ELF-1 (cell line): Measurements from ENCODE around the gene AKT1S1.
A peak's percentile ranks its signal among the peaks of the same experiment; 100 is the strongest.

Experiments
- DNase-seq: peaks from one replicate; pipeline ENCODE4 v3.0.0-alpha.2; 2016; ENCODE audit warnings: low read depth, low spot score

Gene AKT1S1

DNA sequence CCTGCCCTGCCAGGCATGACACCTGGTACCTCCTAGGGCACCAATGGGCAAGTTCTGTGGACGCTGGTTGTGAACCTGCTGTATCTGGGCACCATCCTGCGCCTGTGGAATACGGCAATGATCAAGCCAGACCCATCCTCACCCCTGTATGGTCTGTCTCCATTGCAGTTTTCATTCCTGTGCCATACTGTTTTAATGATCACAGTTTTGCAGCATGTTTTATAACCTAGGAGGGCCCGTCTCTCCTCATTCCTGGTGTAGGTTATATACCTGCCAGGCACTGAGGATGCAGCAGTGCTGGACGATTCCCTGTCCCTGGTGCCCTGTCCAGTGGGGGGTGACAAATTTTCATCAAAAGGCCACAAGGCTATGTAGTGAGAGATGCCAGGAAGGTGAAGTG is 5.9 kb upstream of the AKT1S1 start:
- DNase-seq: no peak

DNA sequence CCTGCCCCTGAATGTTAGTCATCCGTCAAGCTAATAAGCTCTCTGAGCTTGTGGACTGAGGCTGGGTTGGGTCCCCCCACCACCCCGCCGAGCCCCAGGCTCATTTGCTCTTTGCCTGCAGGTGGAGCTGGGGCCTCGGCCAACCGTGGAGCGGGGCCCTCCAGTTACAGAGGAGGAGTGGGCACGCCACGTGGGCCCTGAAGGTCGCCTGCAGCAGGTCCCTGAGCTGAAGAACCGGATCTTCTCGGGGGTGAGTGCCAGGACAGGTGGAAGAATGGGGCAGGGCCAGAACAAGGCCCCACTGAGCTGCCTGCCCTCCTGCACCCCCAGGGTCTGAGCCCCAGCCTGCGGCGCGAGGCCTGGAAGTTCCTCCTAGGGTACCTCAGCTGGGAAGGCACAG is 5.5 kb upstream of the AKT1S1 start:
- no peak for DNase-seq

DNA sequence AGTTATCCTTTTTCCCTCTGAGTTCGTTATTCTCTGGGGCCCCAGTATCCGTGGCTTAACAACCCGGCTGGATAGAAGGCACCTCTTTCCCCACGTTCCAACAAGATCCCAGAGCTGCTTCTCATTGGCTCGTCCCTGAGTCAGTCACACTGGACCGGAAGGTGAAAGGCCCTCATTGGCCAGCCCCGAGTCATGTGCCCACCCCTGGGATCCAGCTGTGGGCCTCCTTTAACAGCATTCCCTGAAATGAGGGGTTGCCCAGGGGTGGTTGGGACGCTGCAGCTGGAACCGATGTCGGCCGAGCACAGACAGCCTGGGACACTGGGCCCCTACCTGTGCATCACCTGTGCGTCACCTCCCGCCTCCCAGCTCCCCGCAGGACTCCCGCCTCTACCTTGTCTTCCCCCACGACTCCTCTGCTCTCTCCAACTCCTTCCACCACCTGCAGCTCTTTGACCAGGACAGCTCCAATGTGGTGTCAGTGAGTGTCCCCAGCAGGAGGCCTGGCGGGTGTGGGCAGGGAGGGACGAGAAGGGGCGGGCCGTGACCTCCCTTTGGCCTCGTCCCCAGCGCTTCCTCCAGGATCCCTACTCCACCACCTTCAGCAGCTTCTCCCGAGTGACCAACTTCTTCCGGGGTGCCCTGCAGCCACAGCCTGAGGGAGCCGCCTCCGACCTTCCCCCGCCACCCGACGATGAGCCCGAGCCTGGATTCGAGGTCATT is 4.7 kb upstream of the AKT1S1 start:
- peak; percentile 62 for DNase-seq

DNA sequence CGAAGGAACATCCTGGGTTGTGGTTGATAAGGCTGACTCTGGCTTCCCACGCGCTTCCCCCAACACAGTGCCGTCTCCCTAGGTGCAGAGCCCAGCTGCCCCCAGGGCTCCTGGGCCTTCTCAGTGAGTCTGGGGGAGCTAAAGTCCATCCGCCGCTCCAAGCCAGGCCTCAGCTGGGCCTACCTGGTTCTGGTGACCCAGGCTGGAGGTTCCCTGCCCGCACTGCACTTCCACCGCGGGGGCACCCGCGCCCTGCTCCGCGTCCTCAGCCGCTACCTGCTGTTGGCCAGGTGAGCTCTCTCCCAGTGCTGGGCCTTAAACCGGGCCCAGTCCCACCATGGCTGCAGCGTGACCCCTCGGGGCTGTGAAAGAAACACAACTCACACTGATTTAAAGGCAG is 4.0 kb upstream of the AKT1S1 start:
- DNase-seq: no peak

DNA sequence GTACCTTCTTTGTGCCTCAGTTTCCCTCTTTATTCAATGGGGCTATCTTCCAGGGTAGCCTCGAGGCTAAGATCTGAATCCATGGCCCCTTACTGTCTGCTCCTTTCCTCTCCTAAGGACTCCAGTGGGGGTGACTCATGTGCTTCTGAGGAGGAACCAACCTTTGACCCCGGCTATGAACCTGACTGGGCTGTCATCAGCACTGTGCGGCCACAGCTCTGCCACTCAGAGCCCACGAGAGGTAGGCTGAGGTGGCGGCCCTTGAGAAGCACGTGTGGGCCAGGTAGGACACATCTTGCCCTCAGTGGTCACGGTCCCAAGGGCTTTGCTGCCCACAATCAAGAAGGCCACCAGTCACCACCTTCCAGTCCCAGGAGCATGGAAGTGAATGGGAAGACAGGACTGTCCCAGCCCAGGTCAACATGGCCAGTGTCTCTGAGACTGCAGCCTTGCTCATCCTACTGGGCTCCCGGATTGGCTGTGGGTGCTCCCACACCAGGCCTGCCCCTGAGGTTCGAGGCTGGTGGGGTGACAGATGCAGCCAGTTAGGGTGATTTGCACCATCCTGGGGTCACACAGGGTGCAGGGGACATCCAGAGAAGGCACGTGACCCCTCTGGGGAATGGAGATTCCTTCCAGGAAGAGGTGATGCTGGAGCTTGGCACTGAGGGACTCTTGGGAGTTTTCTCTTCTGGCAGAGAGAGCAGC is 3.2 kb upstream of the AKT1S1 start:
- no peak for DNase-seq

DNA sequence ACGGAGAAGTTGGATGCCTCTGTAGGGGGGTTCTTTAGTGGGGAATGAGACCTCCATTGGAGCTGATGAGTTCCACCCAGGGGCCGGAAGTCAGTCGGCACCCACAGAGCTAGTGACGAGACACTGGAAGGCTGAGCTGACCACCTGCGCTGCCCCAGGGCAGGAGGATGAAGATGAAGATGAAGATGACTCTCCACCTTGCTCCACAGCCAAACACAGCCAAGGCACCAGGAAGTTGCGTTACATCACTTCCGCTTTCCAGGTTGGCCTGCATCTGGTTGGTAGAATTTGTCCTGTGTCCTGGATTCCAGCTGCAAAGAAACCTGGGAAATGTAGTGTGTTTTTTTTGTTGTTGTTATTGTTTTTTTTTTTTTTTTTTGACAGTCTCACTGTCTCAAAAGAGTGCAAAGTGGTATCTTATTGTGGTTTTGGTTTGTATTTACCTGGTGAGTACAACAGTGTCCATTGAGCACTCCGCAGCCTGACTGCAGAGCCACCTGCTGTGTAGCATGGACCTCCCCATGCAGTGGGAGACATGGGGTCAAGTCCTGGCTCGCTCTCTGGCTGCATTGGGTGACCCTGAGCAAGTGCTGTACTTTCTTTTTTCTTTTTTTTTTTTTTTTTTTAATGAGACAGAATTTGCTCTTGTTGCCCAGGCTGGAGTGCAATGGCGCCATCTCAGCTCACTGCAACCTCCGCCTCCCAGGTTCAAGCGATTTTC is 2.2 kb upstream of the AKT1S1 start:
- DNase-seq: no peak

DNA sequence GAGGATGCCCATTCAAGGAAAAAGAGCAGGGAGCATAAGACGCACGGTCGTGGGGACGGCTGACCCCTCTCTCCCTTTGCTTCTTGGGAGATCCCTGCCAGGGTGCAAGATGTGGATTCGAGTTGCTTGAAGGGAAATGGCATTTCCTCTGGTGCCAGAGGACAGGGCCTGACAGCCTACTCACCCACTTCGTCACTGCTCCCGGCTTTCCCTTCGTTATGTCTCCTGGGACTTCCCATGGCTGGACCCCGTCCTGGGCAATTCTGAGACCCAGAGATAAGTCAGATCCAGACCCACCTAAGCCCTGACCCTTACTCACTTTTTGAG is 1.6 kb upstream of the AKT1S1 start:
- no peak for DNase-seq

DNA sequence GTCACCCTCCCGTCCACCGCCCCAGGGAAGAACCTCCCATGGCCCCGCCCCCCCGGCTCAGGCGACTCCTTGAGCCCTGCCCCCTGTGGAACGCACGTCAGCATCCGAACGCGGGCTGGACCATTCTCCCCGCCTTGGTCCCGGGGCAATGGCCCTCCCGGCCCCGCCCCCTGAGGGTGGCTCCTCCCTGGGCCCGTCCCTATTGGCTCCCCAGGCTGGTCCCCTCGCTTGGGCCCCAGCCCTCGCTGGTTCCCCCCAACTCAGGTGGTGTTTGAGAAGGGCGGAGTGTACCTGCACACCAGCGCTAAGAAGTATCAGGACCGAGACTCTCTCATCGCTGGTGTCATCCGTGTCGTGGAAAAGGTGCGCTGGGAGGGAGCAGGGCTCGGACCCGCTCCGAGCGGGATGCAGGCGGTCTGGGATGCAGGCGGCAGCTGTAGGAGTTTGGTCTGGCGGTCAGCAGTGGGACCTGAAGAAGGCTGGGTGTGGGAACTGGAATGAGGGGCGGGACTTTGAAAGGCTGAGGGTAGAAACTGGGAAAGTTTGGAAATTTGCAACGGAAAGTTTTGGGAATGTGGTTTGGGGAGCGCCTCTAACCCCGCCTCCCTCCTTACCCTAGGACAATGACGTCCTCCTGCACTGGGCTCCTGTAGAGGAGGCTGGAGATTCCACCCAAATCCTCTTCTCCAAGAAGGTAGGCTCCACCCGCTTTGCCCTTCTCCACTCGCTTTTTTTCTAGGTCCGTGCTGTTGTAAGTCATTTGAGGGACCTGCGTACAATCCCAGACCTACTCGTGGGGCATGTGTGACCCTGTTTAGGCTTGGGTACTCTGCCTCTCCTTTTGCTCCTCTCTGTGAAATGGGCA is 956 bp upstream of the AKT1S1 start:
- DNase-seq: peak; percentile 97

DNA sequence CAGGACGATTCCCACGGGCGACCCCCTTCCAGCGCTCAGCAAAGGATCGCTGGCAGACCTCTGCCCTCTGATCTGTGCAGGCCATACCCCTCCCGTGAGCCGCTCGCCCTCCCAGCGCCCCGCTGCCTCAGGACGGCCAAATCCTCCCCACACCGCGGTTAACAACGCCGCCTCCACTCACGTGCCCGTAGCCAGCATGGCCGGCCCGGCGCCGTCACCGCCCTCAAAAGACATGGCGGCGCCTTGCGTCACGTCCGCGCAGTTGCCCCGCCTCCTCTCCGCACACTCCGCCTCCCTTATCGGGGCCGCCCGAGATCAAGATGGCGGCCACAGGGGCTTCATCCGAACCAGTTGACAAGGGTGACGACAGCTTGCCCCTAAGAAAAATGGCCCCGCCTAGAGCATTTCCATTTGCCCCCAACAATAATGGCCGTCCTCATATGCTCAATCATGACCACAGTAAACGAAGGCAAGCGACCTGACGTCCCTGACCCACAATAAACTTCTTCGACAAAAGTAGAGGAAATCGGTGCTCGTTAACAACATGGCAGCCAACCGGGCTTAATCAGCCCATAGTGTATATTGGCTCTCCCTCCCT is 634 bp downstream of the AKT1S1 start:
- DNase-seq: peak; percentile 99

DNA sequence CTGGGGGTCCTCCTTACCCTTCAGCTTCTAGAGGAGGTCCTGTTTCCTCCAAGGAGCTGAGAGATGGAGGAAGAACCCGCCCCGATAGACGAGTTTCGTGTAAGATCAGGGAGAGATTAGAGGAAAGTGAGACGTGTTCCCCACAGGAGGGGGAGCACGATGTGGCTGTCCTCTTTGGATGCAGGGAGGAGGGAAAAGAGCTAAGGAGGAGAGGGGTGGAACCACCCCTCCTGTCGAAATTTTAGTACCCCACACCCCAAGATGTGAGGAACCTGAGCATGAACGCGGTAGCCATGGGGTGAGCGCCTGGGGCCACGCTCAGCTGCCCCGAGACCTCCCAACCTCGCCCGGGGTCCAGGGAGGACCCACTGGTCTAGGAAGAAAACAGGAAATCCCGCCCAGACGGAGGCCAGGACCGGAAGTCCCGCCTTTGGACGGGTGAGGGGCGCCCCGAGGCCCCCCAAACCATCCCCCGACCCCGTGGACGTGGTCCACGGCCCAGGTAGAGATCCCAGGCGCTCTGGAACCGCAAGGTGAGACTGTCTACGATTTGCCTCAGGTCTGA is 1.2 kb downstream of the AKT1S1 start:
- peak; percentile 69 for DNase-seq

DNA sequence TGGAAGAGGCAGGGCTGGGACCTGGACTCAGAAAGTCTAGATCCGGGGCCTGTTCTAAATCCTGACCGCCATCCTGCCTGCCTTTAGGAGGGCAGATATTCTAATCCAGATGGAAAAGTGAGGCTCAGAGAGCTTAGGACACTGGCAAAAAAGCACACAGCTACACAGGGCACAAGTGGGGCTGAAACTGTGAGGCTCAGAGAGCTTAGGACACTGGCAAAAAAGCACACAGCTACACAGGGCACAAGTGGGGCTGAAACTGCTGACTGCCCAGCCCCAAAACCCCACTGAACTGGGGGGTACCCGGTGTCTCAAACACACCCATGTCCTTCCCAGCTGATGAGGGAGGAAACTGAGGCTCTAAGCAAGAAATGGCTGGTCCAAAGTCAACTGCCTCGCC is 2.0 kb downstream of the AKT1S1 start:
- DNase-seq: no peak

DNA sequence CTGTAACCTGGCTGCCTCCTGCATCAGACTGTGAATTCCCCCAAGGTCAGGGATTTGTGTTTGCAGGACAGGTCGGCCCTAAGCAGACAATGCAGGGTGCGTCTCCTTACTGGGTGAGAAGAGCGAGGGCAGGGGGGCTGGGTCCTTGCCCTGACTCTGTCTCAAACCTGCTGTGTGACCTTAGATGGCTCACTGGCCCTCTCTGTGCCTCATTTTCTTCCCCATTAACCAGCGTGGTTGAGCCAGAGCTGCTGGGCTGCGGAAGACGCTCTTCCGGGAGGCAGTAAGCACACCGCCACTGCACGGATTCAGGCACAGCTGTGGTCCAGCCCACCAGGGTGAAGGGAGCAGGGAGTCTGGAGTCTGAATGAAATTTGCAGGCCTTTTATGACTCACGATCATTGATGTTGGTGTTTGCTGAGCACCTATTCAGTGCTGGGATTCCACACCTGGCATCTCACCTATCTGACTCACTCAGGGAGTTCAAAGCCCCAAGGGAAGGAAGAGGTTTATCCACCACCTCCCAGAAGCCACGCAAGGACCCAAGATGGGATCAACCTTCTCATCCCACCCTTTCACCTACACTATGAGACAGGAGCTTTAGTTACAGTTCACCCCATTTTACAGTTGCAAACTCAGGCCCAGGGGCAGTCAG is 2.5 kb downstream of the AKT1S1 start:
- DNase-seq: no peak

DNA sequence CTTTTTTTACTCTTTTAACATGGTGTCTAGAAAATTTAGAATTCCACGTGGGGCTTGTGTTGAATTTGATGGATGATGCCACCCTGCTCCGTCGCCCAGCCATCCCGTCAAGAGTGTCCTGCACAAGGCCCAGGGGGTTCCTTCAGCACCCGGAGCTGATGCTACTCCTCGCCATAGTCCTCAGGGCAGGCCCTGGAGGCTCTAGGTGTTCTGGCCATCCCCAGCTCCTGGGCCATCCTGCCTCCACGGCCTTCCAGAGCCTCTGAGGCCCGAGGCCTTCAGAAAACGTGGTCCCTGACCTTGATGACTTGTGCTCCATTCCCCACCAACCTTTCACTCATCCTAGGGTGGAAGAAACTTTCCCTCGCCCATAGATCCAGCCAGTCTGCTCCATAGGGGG is 3.3 kb downstream of the AKT1S1 start:
- DNase-seq: no peak

DNA sequence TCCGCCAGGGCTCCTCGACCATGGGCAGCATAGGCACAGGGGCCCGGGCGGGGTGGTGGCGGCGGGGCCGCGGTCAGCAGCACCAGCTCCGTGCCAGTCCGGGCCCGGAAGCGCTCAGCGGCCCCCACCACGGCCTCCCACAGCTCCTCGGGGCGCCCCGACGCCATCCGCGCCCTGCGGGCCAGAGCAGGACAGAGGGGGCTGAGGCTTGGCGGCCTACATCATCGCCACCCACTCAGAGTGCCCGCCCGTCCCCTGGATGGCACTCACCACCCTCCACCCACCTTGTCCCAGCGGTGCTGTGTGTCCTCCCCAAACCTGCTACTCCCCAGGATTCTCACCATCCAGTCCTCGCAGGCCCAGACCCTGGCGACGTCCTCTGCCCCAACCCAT is 4.0 kb downstream of the AKT1S1 start:
- no peak for DNase-seq

DNA sequence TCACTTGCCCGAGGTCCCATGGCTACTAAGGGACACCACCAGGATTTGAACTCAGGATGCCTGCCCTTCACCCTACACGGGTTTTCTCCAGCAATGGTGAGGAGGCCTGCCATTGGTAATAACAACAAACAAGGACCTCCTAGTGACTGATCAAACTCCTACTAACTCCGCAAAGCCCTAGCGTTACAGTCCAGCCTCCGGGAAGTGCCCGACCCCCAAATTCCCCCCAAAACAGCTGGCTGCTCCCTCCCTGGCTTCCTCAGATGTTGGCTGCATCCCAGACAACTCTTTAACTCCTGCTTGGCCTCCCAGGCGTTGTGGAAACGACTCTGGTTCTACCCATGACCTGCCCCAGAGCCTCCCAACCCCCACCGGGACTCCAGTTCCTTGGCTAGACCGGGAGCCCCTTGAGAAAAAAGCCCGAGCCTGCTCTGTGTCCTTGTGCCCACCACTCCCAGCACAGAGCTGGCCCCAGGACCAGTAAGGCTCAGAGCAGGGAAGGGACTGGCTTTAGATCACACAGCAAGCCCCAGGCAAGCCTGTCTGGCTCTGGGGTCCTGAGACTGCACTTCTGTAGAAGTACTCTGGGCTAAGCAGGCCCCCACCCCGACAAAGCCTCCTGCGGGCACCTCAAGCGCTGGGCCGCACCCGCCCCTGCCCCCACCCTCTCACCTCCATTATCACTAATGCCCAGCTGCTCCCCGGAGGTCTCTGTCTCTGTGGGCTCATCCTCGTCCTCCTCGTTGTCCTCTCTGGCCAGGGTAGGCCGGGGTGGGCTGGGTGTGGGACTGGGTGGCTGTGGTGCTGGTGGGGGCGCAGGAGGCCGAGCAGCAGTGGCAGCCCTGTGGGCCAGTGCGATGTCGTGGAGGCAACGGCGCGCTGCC is 4.7 kb downstream of the AKT1S1 start:
- no peak for DNase-seq

DNA sequence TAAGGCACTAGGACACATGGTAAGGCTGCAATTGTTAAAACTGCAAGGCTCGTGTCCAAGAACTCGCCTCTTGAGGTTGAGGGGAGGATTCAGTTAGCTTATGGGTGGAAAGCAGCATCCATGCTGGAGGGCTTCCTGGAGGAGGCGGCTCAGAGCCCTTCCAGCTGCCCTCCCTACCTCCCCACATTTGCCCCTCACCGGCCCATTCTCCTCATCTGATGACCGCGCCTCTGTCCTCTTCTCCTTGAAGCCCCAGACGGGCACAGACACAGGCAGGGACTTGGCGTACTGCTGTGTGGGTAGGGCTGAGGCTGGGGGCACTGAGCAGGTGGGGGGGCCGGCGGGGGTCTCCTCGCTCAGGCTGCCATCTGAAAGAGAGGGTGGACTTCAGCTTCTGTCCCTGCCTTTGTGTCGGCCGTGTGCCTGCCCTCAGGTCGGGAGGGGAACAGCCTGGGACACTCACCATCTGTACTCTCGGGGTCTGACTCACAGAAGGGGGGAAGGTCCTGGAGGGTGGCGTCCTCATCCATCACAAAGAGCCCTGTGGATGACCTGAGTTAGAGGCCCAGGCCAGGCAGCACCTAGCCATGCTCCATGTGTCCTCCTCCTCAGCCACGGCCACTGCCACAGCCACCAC is 5.7 kb downstream of the AKT1S1 start:
- no peak for DNase-seq

DNA sequence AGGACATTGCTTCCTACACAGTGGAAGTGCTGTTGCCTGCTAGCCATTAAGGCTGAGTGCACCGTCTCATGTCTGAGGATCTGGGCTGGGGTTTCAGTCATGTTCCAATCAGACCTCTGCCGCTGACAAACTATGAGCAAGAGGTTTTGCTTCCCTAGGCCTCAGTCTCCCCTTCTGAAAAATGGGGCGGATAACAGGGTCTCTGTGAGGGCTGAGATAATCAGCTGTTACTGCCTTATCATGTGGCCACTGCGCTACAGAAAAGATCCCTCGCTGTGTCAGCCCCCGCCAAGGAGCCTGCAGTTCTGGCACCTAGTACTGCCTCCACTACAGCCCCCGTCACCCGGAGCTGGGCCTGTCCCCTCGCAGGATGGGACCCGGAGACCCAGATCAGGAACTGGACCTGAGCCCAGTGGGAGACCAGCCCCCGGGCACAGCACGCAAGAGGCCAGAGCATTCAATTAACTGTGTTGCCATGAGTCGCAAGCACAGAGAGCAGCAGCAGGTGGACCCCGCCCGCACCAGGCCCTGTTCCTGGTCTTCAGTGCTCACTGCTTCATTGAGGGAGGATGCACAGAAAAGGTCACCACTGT is 6.8 kb downstream of the AKT1S1 start:
- DNase-seq: no peak

DNA sequence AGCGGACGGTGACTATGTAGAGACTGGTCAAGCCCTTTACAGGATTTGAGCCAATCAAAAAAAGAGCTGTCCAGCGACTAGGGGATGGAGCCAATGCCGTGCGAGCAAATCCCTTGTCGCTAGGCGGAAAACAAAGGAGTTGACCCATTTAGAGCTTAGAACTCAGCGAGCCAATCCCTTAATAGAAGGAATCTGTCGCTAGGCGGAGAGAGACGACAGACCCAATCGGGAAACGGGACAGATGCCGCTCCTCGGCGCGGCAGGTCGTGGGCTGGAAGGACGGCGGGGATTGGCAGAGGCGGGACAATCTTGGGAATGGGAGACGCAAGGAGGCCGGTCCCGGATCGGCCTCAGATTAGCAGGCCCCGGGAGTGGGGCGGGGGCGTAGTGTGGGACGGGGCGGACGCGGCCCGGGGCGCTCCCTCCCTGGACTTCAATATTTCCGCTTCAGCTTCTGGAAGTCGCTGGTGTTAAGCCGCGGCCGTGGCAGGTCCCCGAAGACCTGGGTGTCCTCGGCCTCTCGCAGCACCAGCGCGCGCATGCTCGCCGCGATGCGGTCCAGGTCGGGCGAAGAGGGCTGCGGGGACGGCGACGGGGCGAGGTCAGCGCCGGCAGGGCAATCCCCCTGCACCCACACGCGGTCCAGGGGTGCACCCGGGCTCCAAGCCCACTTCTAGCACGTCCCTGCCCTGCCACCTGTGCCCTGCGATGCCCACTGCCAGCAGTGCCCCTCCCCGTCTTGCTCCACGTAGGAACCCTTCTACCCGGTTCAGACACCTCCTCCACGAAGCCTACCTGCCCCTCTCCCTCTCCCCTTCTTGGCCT is 7.5 kb downstream of the AKT1S1 start:
- DNase-seq: peak; percentile 100
